GM13976 (cell line): ENCODE results near the gene GPC5.
"Not testable (repeated sequence)": the region's sequence is repeated elsewhere in the genome, so short reads cannot be mapped to it uniquely, and the experiment has no call there.

ENCODE experiments used
- DNase-seq: peaks from one replicate; pipeline ENCODE4 v3.0.0; 2012; ENCODE audit warnings: low spot score
- in situ Hi-C: fragments of 300-500 bp; cut with MboI; formaldehyde crosslinking; loops from one replicate; pipeline ENCODE4 v1.12.0; 2022; ENCODE audit warnings: low sequenced_read_pairs, mixed read lengths, inconsistent platforms; ENCODE audit not compliant: unreplicated experiment
- TF ChIP-seq, protein P1 (sequence below): IDR thresholded peaks from 2 replicates; pipeline ENCODE4 v1.5.1; 2012; ENCODE audit warnings: borderline replicate concordance, mild to moderate bottlenecking; ENCODE audit not compliant: insufficient read depth; ENCODE audit errors: extremely low read depth, missing control alignments, control extremely low read depth

Gene GPC5

DNA sequence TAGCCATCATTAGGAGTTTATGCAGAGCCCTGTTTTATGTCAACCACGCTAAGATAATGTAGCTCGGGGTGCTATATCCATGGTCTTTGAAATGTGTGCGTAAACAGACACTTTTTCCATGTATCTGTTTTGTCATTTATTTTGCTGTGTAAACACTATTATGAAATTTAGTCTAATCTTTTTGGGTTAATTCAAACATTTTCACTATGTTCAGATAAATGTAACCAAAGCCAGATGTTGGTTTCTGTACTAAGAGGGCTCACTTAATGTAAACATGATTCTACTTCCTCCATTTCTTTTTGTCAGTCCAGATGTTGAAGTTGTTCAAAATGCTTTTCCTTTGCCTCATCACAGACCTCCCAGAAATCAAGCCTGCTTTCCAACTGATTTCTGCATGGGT is 1328.7 kb downstream of the GPC5 start:
- TF ChIP-seq, protein P1, sequence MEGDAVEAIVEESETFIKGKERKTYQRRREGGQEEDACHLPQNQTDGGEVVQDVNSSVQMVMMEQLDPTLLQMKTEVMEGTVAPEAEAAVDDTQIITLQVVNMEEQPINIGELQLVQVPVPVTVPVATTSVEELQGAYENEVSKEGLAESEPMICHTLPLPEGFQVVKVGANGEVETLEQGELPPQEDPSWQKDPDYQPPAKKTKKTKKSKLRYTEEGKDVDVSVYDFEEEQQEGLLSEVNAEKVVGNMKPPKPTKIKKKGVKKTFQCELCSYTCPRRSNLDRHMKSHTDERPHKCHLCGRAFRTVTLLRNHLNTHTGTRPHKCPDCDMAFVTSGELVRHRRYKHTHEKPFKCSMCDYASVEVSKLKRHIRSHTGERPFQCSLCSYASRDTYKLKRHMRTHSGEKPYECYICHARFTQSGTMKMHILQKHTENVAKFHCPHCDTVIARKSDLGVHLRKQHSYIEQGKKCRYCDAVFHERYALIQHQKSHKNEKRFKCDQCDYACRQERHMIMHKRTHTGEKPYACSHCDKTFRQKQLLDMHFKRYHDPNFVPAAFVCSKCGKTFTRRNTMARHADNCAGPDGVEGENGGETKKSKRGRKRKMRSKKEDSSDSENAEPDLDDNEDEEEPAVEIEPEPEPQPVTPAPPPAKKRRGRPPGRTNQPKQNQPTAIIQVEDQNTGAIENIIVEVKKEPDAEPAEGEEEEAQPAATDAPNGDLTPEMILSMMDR: no peak

GRCh38 chr13:92734068-92734467 is 1335.6 kb downstream of the GPC5 start:
- no peak for DNase-seq
- in situ Hi-C loops: no loop called here
- TF ChIP-seq, protein P1: no peak

More for the DNA sequence above, 1328.7 kb downstream of the GPC5 start:
- in situ Hi-C loops: no loop called here
- no peak for DNase-seq

DNA sequence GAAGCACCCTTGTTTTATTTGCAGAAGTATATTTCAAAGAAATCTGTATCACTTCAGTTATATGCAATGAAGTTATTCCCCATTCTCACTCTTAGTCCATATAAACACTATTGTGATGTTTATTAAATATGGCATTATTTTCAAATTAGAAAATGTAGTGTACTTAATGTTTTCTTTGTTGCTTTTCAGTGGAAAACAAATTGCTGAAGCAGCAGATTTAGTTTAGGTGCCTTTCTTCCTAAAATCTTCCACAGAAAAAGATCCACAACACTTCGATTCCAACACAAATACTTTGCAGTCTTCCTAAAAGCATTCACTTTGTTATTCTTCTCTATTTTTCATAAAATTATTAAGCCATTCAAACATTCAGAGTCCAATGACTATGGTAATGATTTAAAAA is 1336.1 kb downstream of the GPC5 start:
- DNase-seq: no peak
- TF ChIP-seq, protein P1: no peak
- in situ Hi-C loops: no loop called here

- no peak for DNase-seq
- TF ChIP-seq, protein P1: no peak
- in situ Hi-C loops: no loop called here
These were observed 1337.5 kb downstream of the GPC5 start for GRCh38 chr13:92735909-92736308.

GRCh38 chr13:92739306-92739818 is 1340.9 kb downstream of the GPC5 start:
- in situ Hi-C loops: no loop called here
- TF ChIP-seq, protein P1: no peak
- no peak for DNase-seq

- in situ Hi-C loops: no loop called here
- TF ChIP-seq, protein P1: no peak
- no peak for DNase-seq
These were observed 1345.6 kb downstream of the GPC5 start for GRCh38 chr13:92743992-92744391.

- TF ChIP-seq, protein P1: no peak
- no peak for DNase-seq
- in situ Hi-C loops: no loop called here
These were observed 1346.8 kb downstream of the GPC5 start for GRCh38 chr13:92745258-92745657.

GRCh38 chr13:92752705-92753104 is 1354.3 kb downstream of the GPC5 start:
- in situ Hi-C loops, DNase-seq: not testable (repeated sequence)
